ENCODE measurements around the gene HECW1. TPM values are rescaled to one million over a fixed set of nuclear protein-coding genes. Genes with fewer than 3 reads are reported as not detected.

The HECW1 gene
- total and polyA plus RNA-seq, 4 donors, result 0.05 TPM; not detected in 3

GRCh38 chr7:43240565-43240964 lies 128.1 kb downstream of the HECW1 start:
- TF ChIP-seq, protein P1, sequence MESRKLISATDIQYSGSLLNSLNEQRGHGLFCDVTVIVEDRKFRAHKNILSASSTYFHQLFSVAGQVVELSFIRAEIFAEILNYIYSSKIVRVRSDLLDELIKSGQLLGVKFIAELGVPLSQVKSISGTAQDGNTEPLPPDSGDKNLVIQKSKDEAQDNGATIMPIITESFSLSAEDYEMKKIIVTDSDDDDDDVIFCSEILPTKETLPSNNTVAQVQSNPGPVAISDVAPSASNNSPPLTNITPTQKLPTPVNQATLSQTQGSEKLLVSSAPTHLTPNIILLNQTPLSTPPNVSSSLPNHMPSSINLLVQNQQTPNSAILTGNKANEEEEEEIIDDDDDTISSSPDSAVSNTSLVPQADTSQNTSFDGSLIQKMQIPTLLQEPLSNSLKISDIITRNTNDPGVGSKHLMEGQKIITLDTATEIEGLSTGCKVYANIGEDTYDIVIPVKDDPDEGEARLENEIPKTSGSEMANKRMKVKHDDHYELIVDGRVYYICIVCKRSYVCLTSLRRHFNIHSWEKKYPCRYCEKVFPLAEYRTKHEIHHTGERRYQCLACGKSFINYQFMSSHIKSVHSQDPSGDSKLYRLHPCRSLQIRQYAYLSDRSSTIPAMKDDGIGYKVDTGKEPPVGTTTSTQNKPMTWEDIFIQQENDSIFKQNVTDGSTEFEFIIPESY (IDR thresholded peaks at IDR 0.05), result no peak
- TF ChIP-seq EGR1 (IDR thresholded peaks at IDR 0.05; ENCODE audit: low read depth in 2 of 2) (no peak), YY1 (IDR thresholded peaks at IDR 0.05) (no peak), JUND (IDR thresholded peaks at IDR 0.05) (no peak), FOXA2 (IDR thresholded peaks at IDR 0.05) (no peak), TAF1 (conservative IDR thresholded peaks at IDR 0.05) (no peak), NR2F2 (IDR thresholded peaks at IDR 0.05) (no peak), HNF4A (conservative IDR thresholded peaks at IDR 0.05) (no peak), RXRA (IDR thresholded peaks at IDR 0.05) (no peak), SP1 (IDR thresholded peaks at IDR 0.05) (no peak), ATF3 (IDR thresholded peaks at IDR 0.05) (no peak), MAX (IDR thresholded peaks at IDR 0.05) (no peak), FOXA1 (IDR thresholded peaks at IDR 0.05) (no peak)
- TF ChIP-seq, protein P2, sequence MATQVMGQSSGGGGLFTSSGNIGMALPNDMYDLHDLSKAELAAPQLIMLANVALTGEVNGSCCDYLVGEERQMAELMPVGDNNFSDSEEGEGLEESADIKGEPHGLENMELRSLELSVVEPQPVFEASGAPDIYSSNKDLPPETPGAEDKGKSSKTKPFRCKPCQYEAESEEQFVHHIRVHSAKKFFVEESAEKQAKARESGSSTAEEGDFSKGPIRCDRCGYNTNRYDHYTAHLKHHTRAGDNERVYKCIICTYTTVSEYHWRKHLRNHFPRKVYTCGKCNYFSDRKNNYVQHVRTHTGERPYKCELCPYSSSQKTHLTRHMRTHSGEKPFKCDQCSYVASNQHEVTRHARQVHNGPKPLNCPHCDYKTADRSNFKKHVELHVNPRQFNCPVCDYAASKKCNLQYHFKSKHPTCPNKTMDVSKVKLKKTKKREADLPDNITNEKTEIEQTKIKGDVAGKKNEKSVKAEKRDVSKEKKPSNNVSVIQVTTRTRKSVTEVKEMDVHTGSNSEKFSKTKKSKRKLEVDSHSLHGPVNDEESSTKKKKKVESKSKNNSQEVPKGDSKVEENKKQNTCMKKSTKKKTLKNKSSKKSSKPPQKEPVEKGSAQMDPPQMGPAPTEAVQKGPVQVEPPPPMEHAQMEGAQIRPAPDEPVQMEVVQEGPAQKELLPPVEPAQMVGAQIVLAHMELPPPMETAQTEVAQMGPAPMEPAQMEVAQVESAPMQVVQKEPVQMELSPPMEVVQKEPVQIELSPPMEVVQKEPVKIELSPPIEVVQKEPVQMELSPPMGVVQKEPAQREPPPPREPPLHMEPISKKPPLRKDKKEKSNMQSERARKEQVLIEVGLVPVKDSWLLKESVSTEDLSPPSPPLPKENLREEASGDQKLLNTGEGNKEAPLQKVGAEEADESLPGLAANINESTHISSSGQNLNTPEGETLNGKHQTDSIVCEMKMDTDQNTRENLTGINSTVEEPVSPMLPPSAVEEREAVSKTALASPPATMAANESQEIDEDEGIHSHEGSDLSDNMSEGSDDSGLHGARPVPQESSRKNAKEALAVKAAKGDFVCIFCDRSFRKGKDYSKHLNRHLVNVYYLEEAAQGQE (IDR thresholded peaks at IDR 0.05), result no peak
- TF ChIP-seq, protein P3, sequence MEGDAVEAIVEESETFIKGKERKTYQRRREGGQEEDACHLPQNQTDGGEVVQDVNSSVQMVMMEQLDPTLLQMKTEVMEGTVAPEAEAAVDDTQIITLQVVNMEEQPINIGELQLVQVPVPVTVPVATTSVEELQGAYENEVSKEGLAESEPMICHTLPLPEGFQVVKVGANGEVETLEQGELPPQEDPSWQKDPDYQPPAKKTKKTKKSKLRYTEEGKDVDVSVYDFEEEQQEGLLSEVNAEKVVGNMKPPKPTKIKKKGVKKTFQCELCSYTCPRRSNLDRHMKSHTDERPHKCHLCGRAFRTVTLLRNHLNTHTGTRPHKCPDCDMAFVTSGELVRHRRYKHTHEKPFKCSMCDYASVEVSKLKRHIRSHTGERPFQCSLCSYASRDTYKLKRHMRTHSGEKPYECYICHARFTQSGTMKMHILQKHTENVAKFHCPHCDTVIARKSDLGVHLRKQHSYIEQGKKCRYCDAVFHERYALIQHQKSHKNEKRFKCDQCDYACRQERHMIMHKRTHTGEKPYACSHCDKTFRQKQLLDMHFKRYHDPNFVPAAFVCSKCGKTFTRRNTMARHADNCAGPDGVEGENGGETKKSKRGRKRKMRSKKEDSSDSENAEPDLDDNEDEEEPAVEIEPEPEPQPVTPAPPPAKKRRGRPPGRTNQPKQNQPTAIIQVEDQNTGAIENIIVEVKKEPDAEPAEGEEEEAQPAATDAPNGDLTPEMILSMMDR (IDR thresholded peaks at IDR 0.05; ENCODE audit: low read depth, low read length, missing input control), result no peak
- H3K27ac ChIP-seq (ENCODE audit: low read depth in 1 of 2, low read length in 2 of 2), result no peak overlapping the region
- no peak for DNase-seq (ENCODE audit: low spot score)
- H3K4me1 ChIP-seq (ENCODE audit: control insufficient read depth in 4 of 4, insufficient read depth in 4 of 4, low read length in 3 of 4), result no peaks in the 10 kb centered on the region
- H3K4me3 ChIP-seq (ENCODE audit: low read depth in 1 of 3, low read length in 3 of 3), result no peak overlapping the region
- WGBS, result 82% methylated on average over 6 of the region's 6 CpGs
- no peaks in the 10 kb centered on the region for H3K27me3 ChIP-seq (ENCODE audit: control insufficient read depth in 4 of 4, insufficient read depth in 4 of 4, low read length in 3 of 4)
- H3K9me3 ChIP-seq (ENCODE audit: control insufficient read depth in 4 of 4, low read length in 3 of 4), result no peaks in the 10 kb centered on the region
- no peaks in the 10 kb centered on the region for H3K36me3 ChIP-seq (ENCODE audit: control insufficient read depth in 4 of 4, insufficient read depth in 3 of 4, low read depth in 1 of 4, low read length in 3 of 4)
- H3K9ac ChIP-seq (ENCODE audit: low read depth in 1 of 2, low read length in 2 of 2), result no peak overlapping the region

- TF ChIP-seq ATF3 (IDR thresholded peaks at IDR 0.05) (no peak), RAD21 (IDR thresholded peaks at IDR 0.05) (no peak), SP1 (IDR thresholded peaks at IDR 0.05) (no peak)
- TF ChIP-seq, protein P1 (IDR thresholded peaks at IDR 0.05), result no peak
- Histone ChIP-seq H3K4me1 (ENCODE audit: control insufficient read depth in 4 of 4, insufficient read depth in 4 of 4, low read length in 3 of 4) (no peaks in the 10 kb centered on the region), H3K9ac (ENCODE audit: low read depth in 1 of 2, low read length in 2 of 2) (no peak overlapping the region), H3K36me3 (ENCODE audit: control insufficient read depth in 4 of 4, insufficient read depth in 3 of 4, low read depth in 1 of 4, low read length in 3 of 4) (no peaks in the 10 kb centered on the region), H3K27ac (ENCODE audit: low read depth in 1 of 2, low read length in 2 of 2) (no peak overlapping the region), H3K4me3 (ENCODE audit: low read depth in 1 of 3, low read length in 3 of 3) (no peak overlapping the region), H3K27me3 (ENCODE audit: control insufficient read depth in 4 of 4, insufficient read depth in 4 of 4, low read length in 3 of 4) (no peaks in the 10 kb centered on the region), H3K9me3 (ENCODE audit: control insufficient read depth in 4 of 4, low read length in 3 of 4) (no peaks in the 10 kb centered on the region)
- 89% methylated on average over 13 of the region's 13 CpGs for WGBS
- no peak for DNase-seq (ENCODE audit: low spot score)
Observed at GRCh38 chr7:43242628-43243255, 130.3 kb downstream of the HECW1 start.
